Measurements from ENCODE around the gene SMAP1.

SMAP1 gene

DNA sequence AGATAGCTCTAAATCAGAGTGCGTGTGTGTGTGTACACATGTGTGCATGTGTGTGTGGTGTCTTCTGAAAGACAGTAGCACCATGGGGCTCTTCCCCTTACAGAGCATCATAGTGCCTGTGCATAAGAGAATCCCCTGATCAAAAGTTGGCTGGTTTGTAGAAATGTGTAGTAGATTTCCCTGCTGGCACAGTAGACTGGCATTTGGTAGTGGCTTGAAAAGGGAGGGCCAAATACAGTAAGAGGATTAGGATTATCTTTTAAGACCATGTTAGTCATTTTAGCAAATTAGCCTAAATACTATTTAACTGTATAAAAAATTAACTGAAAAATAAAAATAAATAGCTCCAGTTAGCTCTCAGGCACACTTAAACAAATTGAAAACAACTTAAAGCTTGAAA lies 176.6 kb downstream of the SMAP1 start:
- no peak for DNase-seq

GRCh38 chr6:70846207-70846835 lies 178.6 kb downstream of the SMAP1 start:
- no peak for DNase-seq

DNA sequence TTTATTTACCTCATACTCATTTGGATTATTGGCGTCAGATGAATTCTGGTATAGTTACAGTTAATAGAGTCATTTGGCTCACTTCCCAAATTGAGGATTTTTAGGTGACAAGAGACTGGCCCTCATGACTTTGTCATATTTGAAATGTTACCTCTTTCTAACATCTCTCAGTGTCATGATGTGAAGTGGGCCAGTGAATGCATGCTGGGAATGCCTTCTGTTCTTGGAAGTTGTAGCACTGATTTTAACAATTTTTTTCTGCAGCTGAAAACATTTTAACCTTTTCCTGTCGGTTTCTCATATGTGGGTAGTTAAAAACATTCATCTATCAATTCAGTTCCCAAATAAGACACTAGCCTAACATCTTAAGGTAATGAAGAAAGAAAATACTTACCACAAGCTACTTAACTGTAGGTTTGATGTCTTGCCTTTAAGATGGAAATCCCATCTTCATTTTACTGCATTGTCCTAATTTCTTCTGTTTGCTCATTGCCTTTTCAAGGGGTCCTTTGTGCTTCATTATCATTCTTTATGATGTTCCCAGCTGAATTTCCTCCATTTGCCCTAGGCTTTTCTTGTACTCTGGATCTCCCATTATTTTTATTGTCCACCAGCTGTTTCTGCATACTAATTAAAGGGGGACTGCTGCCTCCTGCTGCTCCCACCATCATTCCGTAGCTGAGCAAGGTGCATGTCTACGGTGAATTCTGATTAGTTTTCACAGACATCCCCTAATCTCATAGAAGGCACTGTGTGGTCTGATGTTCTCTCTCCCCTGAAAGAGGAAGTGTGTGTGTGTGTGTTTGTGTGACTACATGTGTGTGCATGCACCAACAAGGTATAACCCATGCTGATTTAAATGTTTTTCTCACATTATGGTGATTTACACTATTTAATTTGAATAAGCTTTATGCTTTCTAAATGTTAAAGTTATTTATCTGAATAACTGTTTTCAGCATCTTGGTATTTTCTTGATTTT lies 179.7 kb downstream of the SMAP1 start:
- DNase-seq, result no peak

- no peak for DNase-seq
These were observed 181.8 kb downstream of the SMAP1 start for GRCh38 chr6:70849348-70850069.

DNA sequence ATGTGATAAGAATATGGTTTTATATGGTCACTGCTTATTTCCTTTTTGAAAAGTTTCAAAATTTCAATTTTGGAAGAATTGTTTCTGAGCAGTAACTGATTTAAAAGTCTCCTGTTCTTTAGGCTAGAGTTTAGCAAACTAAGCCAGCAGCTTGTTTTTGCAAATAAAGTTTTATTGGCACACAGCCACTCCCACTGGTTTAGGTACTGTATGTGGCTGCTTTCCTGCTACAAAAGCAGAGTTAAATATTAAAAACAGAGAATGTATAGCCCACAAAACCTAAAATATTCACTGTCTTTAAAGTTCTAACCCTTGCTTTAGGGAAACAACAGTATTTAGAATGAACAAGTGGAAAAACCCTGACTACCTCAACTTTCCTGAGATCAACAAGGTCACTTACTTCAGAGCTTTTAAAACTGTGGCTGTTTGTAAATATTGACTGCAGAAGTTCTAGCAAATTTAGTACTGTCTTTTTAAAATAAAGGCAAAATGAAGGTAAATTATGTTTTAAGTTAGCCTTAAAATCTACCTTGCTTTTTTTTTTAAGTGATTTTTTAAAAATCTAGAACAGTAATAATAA lies 185.1 kb downstream of the SMAP1 start:
- no peak for DNase-seq

DNA sequence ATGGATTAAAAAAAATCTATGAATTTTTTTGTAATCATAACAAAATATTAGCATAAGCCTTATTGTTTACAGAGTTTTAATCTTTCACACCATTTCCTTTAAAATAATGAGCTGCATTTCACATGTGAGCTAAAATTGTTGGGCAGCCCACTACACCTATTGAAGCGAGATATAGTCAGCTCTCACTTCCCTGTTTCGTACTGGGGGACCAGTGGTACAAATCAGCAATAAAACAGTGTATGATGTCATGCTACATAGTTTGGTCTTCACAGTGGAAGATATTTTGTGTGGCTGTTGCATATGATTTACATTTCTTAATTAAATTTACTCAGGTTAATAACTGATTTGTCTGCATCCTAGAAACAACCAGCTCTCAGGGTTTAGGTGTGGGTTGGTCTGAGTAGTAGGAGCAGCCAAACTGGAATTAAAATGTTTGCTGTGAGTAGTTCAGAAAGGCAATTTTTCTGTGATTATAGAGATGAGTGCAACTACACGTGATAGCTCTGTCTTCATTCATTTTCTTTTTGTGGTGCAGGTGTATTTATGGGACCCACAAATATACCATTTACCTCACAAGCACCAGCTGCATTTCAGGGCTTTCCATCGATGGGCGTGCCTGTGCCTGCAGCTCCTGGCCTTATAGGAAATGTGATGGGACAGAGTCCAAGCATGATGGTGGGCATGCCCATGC lies 189.8 kb downstream of the SMAP1 start:
- no peak for DNase-seq

DNA sequence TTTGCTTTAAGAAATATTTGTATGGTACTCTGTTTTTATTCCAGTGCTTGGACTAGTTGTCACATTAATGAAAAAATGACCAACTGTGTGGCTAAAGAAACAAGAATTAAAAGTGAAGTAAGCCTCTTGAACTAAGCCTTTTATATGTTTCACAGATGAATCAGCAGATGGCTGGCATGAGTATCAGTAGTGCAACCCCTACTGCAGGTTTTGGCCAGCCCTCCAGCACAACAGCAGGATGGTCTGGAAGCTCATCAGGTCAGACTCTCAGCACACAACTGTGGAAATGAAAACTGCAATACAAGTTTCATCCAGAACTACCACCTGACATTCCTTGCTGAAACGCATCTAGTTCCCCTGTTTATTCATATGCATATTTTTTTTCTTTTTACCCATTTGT lies 192.4 kb downstream of the SMAP1 start:
- DNase-seq, result no peak

DNA sequence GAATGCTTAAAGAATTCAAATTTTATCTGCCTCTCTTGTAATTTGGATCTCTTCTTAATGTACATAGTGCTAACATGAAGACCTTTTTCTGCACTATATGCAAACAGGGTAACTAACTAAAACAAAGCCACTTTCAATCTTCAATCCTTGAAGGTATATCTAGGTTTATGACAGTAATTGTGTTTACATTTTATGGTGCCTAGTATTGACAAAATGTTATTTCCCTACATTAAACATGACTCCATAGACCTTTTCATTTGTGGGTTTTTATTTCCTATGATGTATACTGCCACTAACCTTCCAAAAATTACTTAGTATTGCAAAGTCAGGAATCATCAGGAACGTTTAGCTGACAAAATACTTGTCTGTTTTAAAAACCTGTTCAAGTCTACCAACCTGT lies 193.2 kb downstream of the SMAP1 start:
- DNase-seq, result no peak

DNA sequence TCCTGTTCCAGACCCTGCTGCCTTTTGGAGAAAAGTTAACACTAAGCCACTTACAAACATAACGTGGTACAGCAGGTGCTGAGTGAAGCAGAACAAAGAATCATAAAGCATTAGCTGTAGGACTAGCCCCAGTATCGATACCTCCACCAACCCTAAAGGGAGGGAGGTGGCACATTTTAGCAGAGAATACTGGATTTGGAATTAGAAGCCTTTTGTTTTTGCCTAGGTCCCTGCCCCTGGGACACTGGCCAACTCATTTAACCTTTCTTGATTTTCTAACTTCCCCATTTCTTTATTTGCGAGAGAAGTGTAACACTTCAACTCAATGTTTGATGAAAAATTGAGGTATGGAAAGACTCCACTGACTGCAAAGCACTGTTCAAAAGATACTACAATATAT lies 195.7 kb downstream of the SMAP1 start:
- DNase-seq, result no peak

GRCh38 chr6:70864401-70864800 lies 196.7 kb downstream of the SMAP1 start:
- DNase-seq, result no peak

DNA sequence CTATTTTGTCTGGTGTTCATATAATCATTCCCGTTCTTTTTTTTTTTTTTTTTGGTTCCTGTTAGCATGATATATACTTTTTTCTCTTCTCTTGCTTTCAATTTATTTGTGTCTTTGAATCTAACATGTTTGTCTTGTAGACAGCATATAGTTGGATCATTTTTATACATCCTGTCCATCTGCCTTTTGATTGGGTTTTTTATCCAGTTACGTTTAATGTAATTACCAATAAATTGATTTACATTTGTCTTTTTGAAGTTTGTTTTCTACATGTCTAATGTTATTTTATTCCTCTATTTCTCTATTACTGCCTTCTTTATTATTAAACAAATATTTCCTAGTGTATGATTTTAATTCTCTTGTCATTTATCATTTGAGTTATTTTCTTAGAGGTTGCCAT lies 204.8 kb downstream of the SMAP1 start:
- DNase-seq, result no peak

GRCh38 chr6:70874181-70874913 lies 206.7 kb downstream of the SMAP1 start:
- no peak for DNase-seq

DNA sequence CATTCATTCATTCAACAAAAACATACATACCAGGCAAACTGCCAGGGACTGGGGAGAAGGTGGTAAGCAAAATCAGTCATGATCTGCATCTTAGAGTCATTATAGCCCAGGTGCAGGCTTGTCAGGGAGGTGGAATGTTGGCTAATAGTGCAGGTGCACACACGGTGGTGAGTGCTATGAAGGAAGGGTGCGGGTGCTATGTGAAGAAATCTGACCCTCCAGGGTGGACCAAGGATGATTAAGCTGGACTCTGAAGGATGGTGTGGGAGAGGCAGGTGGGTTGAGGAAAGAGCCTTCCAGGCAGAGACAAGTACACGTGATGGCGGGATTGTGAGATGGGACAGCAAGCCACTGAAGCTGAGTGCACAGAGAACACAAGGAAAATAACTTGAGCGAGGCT lies 211.8 kb downstream of the SMAP1 start:
- no peak for DNase-seq

DNA sequence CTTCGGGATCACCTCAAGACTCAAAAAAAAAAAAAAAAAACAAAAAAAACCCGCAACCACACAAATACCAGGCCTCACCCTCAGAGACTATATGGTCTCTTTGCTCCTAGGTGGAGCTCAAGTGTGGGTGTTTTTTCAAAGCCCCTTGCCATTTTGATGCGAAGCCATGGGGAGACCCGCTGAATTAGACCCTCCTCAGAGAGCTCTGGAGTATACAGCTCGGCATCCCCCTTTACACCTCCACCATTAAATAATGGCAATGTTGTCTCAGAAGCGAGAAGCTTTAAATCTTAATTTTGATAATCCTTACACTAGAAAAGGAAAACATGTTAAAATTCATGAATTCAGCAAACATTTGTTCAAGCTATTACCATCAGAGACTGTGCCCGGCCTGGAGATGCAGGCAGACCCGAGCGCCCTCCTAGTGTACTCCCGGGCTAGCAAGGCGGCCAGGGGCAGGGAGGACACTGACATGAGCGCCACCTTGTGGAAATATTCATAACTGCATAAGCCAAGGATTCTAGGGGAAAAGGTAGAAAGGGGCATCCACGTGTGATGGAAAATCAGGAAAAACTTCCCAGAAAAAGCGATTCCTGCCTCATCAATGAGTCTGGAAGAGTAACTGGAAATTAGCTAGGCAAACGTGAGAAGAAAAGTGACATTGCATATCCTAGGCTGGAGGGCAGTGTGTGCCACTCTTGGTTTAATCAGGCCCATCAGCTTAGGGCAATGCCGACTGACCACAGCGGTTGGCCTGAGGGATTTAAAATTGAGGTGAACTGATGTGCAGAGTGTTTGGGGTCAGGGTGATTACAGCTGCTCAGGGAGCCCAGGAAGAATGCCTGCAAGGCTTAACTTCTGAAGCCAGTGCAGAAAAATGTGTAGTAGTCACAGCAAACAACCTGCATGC lies 216.6 kb downstream of the SMAP1 start:
- DNase-seq, result peak; percentile 38

GRCh38 chr6:70886071-70886470 lies 218.4 kb downstream of the SMAP1 start:
- no peak for DNase-seq

- no peak for DNase-seq
These were observed 219.0 kb downstream of the SMAP1 start for GRCh38 chr6:70886661-70887060.

- DNase-seq, result no peak
These were observed 221.6 kb downstream of the SMAP1 start for GRCh38 chr6:70889270-70889669.

DNA sequence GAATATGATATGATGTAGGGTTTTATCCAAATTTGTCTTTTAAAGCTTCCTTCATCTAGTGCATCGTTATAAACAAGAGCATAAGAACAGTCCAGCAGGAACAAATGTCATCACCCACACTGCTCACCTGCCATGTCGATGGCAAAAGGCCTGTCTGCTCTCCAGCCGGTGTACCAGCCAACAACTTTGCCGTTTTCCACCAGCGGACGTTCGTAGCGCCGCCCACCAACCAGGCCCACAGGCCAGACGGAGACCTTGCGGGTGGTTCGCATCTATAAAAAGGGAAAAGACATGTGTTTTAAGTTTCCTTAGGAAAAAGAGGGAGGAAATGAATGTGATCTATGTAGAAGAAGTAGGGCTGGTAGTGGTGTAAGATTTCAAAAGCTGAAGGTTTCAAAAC lies 226.3 kb downstream of the SMAP1 start:
- no peak for DNase-seq

- DNase-seq, result no peak
These were observed 232.4 kb downstream of the SMAP1 start for GRCh38 chr6:70900047-70900446.

- no peak for DNase-seq
These were observed 233.6 kb downstream of the SMAP1 start for GRCh38 chr6:70901324-70901723.
